CD14-positive monocyte (primary cell): ENCODE data around the gene GJC3. TPM values are rescaled to one million over a fixed set of nuclear protein-coding genes. Genes with fewer than 3 reads are reported as not detected.
A peak's percentile ranks its signal among the peaks of the same experiment; 100 is the strongest.
"Not testable (repeated sequence)": the region's sequence is repeated elsewhere in the genome, so short reads cannot be mapped to it uniquely, and the experiment has no call there.

Source experiments
- DNase-seq, 3 donors: peaks; one replicate each; pipeline ENCODE4 v3.0.0-alpha.2; 2011 to 2022
- H2AFZ ChIP-seq: 2 replicates; pipeline ENCODE4 v1.6.0; 2012; ENCODE audit warnings: mild to moderate bottlenecking, low read depth, low read length, inconsistent platforms; ENCODE audit not compliant: insufficient read depth, poor library complexity, severe bottlenecking
- H3K27ac ChIP-seq, 2 donors: 1 replicate in 1 of 2; 2 replicates in 1 of 2; pipeline ENCODE4 v1.5.1; 2012 to 2013; ENCODE audit warnings: low read length in 2 of 2, control low read depth in 1 of 2, inconsistent platforms in 1 of 2, low read depth in 1 of 2, mild to moderate bottlenecking in 1 of 2
- H3K27me3 ChIP-seq, 2 donors: one replicate each; pipeline versions ENCODE4 v1.6.0 to v1.6.1; 2011 to 2013; ENCODE audit warnings: low read length in 2 of 2; ENCODE audit not compliant: control insufficient read depth in 2 of 2, insufficient read depth in 2 of 2
- H3K36me3 ChIP-seq, 2 donors: replicated peaks in 1 of 2; 1 replicate in 1 of 2; 2 replicates in 1 of 2; pipeline versions ENCODE4 v1.5.1 to v1.6.1; 2012 to 2013; ENCODE audit warnings: low read length in 2 of 2, control low read depth in 1 of 2, inconsistent platforms in 1 of 2, mild to moderate bottlenecking in 1 of 2; ENCODE audit not compliant: insufficient read depth in 2 of 2, control insufficient read depth in 1 of 2
- H3K4me1 ChIP-seq, 2 donors: 1 replicate in 1 of 2; 2 replicates in 1 of 2; pipeline versions ENCODE4 v1.5.1 to v1.6.1; 2012 to 2013; ENCODE audit warnings: low read length in 2 of 2, control low read depth in 1 of 2, inconsistent platforms in 1 of 2, mild to moderate bottlenecking in 1 of 2, moderate library complexity in 1 of 2; ENCODE audit not compliant: insufficient read depth in 2 of 2, control insufficient read depth in 1 of 2
- H3K4me2 ChIP-seq: replicated peaks from 2 replicates; pipeline ENCODE3; 2012; ENCODE audit warnings: low read length, moderate library complexity, mild to moderate bottlenecking; ENCODE audit not compliant: poor library complexity, severe bottlenecking; ENCODE audit errors: extremely low read depth
- H3K4me3 ChIP-seq, 3 experiments: fragments of 200-600 bp in 1 of 3; sonication (generic) in 1 of 3; replicated peaks in 1 of 3; 1 replicate in 2 of 3; 2 replicates in 1 of 3; pipeline ENCODE4 v1.5.1; 2011 to 2013; ENCODE audit warnings: low read length in 3 of 3, mild to moderate bottlenecking in 3 of 3, control low read depth in 2 of 3, low read depth in 2 of 3, inconsistent platforms in 1 of 3, moderate library complexity in 1 of 3
- H3K79me2 ChIP-seq: 2 replicates; pipeline ENCODE4 v1.6.0; 2012; ENCODE audit warnings: mild to moderate bottlenecking, control low read depth, inconsistent platforms, low read length, moderate library complexity; ENCODE audit not compliant: insufficient read depth
- H3K9ac ChIP-seq: 2 replicates; pipeline ENCODE4 v1.6.0; 2017; ENCODE audit warnings: low read length, mild to moderate bottlenecking; ENCODE audit not compliant: insufficient read depth, poor library complexity, severe bottlenecking
- H3K9me3 ChIP-seq, 2 donors: replicated peaks in 1 of 2; 1 replicate in 1 of 2; 2 replicates in 1 of 2; pipeline versions ENCODE4 v1.5.1 to v1.6.1; 2012 to 2013; ENCODE audit warnings: low read length in 2 of 2, control low read depth in 1 of 2; ENCODE audit not compliant: control insufficient read depth in 1 of 2, insufficient read depth in 1 of 2
- H4K20me1 ChIP-seq: 2 replicates; pipeline ENCODE4 v1.6.0; 2012; ENCODE audit warnings: mild to moderate bottlenecking, low read length, control low read depth, moderate library complexity; ENCODE audit not compliant: insufficient read depth
- H3K27ac Mint-ChIP-seq, 7 donors: one replicate each; pipeline ENCODE4 v1.8.0; 2020; ENCODE audit warnings: mild to moderate bottlenecking in 7 of 7, mixed read lengths in 7 of 7, moderate library complexity in 6 of 7, inconsistent platforms in 2 of 7
- H3K27me3 Mint-ChIP-seq, 3 donors: one replicate each; pipeline ENCODE4 v1.8.0; 2021 to 2022; ENCODE audit warnings: low read depth in 3 of 3, mild to moderate bottlenecking in 3 of 3, mixed read lengths in 3 of 3, moderate library complexity in 3 of 3, inconsistent platforms in 1 of 3
- H3K36me3 Mint-ChIP-seq, 2 donors: one replicate each; pipeline ENCODE4 v1.8.0; 2020; ENCODE audit warnings: mixed read lengths in 2 of 2, inconsistent platforms in 1 of 2, mild to moderate bottlenecking in 1 of 2
- H3K4me1 Mint-ChIP-seq: one replicate; pipeline ENCODE4 v1.8.0; 2020; ENCODE audit warnings: mild to moderate bottlenecking, mixed read lengths
- H3K4me3 Mint-ChIP-seq, 2 donors: one replicate each; pipeline ENCODE4 v1.8.0; 2020; ENCODE audit warnings: mild to moderate bottlenecking in 2 of 2, mixed read lengths in 2 of 2, moderate library complexity in 1 of 2
- H3K9me3 Mint-ChIP-seq, 7 donors: one replicate each; pipeline ENCODE4 v1.8.0; 2020 to 2022; ENCODE audit warnings: mixed read lengths in 7 of 7, mild to moderate bottlenecking in 6 of 7, moderate library complexity in 6 of 7, inconsistent platforms in 2 of 7
- CTCF ChIP-seq: fragments of 200-600 bp; IDR thresholded peaks from one replicate; pipeline ENCODE4 v1.8.0; 2022; ENCODE audit warnings: antibody characterized with exemption, mild to moderate bottlenecking
- WGBS: methylation state at CpG from one replicate; pipeline ENCODE4 v1.1.5; 2013; ENCODE audit warnings: missing lambda C conversion rate; ENCODE audit not compliant: insufficient coverage; 5-methylcytosine and 5-hydroxymethylcytosine counted together
- intact Hi-C, 2 donors: fragments of 100-400 bp; cut with micrococcal nuclease; formaldehyde crosslinking; loops; one replicate each; pipeline versions ENCODE4 v1.15.0 to v1.15.1; 2023
- polyA plus RNA-seq, 3 donors: library from polyadenylated mRNA; depleted of rRNA in 1 of 3; unstranded in 2 of 3; stranded (reverse) in 1 of 3; fragments of 300-500 nt in 2 of 3; fragments of >200 nt in 1 of 3; fragmentation: Illumina TruSeq in 2 of 3; gene quantifications; 1 replicate in 2 of 3; 2 replicates in 1 of 3; pipeline ENCODE4 v1.2.3, GENCODE V29; 2012 to 2021

Gene GJC3
- polyA plus RNA-seq, 3 donors, result not detected

GRCh38 chr7:99938296-99938695 is 8.9 kb upstream of the GJC3 start:
- intact Hi-C loops, result no loop called here
- Histone ChIP-seq H3K36me3 (no peaks in the 10 kb centered on the region), H3K79me2 (no peaks in the 10 kb centered on the region), H3K4me2 (no peak overlapping the region), H4K20me1 (no peaks in the 10 kb centered on the region), H3K27ac (no peak overlapping the region), H3K9me3 (peaks cover 0 to 17% of the 10 kb centered on the region in 2 donors), H3K4me3 (no peak overlapping the region), H3K27me3 (peaks cover 0 to 3% of the 10 kb centered on the region in 2 donors), H3K4me1 (no peaks in the 10 kb centered on the region), H2AFZ (no peak overlapping the region), H3K9ac (no peak overlapping the region)
- no peak overlapping the region for H3K4me3 Mint-ChIP-seq
- no peak for TF ChIP-seq CTCF
- peaks cover 7 to 30% (median 19%) of the 10 kb centered on the region in 3 donors for H3K27me3 Mint-ChIP-seq
- H3K27ac Mint-ChIP-seq, result no peak overlapping the region
- no CpG with 5 or more reads among the region's 2 CpGs for WGBS
- H3K9me3 Mint-ChIP-seq, result peaks cover 12 to 28% (median 17%) of the 10 kb centered on the region in 7 donors
- no peak for DNase-seq
- H3K36me3 Mint-ChIP-seq, result no peaks in the 10 kb centered on the region
- peaks cover 3% of the 10 kb centered on the region for H3K4me1 Mint-ChIP-seq

GRCh38 chr7:99935009-99935408 is 5.6 kb upstream of the GJC3 start:
- H3K4me1 Mint-ChIP-seq, H3K4me2 ChIP-seq, H3K4me1 ChIP-seq, H4K20me1 ChIP-seq, DNase-seq, H3K79me2 ChIP-seq, intact Hi-C loops, H3K4me3 ChIP-seq, H3K27me3 ChIP-seq, H3K36me3 ChIP-seq, H3K27ac ChIP-seq, H3K36me3 Mint-ChIP-seq, H3K9ac ChIP-seq, H3K4me3 Mint-ChIP-seq: not testable (repeated sequence)
- H3K27me3 Mint-ChIP-seq, result peaks cover 3 to 21% (median 14%) of the 10 kb centered on the region in 3 donors
- WGBS, result 53% methylated on average over 4 of the region's 4 CpGs
- peaks cover 10 to 23% (median 17%) of the 10 kb centered on the region in 7 donors for H3K9me3 Mint-ChIP-seq
- Histone ChIP-seq H2AFZ (peak overlapping the region; percentile 24), H3K9me3 (peaks cover 0 to 17% of the 10 kb centered on the region in 2 donors)
- peak overlapping the region in 1 of 7 donors; percentile 54 for H3K27ac Mint-ChIP-seq
